MG63 (cell line): Measurements from ENCODE around the gene DGKZ. TPM values are rescaled to one million over a fixed set of nuclear protein-coding genes. Genes with fewer than 3 reads are reported as not detected.
"Not testable (repeated sequence)": the region's sequence is repeated elsewhere in the genome, so short reads cannot be mapped to it uniquely, and the experiment has no call there.

Source experiments
- DNase-seq: peaks from one replicate; pipeline ENCODE4 v3.0.0-alpha.2; 2020
- H3K27me3 ChIP-seq: fragments of 250-450 bp; sonication (Bioruptor Pico); 2 replicates; pipeline ENCODE4 v1.5.1; 2020; ENCODE audit warnings: mild to moderate bottlenecking, moderate library complexity
- H3K36me3 ChIP-seq: fragments of 250-450 bp; sonication (Bioruptor Pico); 2 replicates; pipeline ENCODE4 v1.5.1; 2020; ENCODE audit warnings: mild to moderate bottlenecking, moderate library complexity
- H3K4me3 ChIP-seq: fragments of 250-450 bp; sonication (Bioruptor Pico); 2 replicates; pipeline ENCODE4 v1.5.1; 2020; ENCODE audit warnings: mild to moderate bottlenecking, moderate library complexity
- H3K9me3 ChIP-seq: fragments of 250-450 bp; sonication (Bioruptor Pico); 2 replicates; pipeline ENCODE4 v1.5.1; 2020; ENCODE audit warnings: mild to moderate bottlenecking, moderate library complexity
- total RNA-seq: library from RNA; depleted of rRNA; stranded (reverse); fragments of >200 nt; shearing (Covaris generic); gene quantifications from 2 replicates; pipeline ENCODE4 v1.2.3, GENCODE V29; 2014; ENCODE audit warnings: low replicate concordance; rRNA removed

Gene DGKZ, protein sequence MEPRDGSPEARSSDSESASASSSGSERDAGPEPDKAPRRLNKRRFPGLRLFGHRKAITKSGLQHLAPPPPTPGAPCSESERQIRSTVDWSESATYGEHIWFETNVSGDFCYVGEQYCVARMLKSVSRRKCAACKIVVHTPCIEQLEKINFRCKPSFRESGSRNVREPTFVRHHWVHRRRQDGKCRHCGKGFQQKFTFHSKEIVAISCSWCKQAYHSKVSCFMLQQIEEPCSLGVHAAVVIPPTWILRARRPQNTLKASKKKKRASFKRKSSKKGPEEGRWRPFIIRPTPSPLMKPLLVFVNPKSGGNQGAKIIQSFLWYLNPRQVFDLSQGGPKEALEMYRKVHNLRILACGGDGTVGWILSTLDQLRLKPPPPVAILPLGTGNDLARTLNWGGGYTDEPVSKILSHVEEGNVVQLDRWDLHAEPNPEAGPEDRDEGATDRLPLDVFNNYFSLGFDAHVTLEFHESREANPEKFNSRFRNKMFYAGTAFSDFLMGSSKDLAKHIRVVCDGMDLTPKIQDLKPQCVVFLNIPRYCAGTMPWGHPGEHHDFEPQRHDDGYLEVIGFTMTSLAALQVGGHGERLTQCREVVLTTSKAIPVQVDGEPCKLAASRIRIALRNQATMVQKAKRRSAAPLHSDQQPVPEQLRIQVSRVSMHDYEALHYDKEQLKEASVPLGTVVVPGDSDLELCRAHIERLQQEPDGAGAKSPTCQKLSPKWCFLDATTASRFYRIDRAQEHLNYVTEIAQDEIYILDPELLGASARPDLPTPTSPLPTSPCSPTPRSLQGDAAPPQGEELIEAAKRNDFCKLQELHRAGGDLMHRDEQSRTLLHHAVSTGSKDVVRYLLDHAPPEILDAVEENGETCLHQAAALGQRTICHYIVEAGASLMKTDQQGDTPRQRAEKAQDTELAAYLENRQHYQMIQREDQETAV
- total RNA-seq: 33.4 and 45.4 TPM in 2 replicates

DNA sequence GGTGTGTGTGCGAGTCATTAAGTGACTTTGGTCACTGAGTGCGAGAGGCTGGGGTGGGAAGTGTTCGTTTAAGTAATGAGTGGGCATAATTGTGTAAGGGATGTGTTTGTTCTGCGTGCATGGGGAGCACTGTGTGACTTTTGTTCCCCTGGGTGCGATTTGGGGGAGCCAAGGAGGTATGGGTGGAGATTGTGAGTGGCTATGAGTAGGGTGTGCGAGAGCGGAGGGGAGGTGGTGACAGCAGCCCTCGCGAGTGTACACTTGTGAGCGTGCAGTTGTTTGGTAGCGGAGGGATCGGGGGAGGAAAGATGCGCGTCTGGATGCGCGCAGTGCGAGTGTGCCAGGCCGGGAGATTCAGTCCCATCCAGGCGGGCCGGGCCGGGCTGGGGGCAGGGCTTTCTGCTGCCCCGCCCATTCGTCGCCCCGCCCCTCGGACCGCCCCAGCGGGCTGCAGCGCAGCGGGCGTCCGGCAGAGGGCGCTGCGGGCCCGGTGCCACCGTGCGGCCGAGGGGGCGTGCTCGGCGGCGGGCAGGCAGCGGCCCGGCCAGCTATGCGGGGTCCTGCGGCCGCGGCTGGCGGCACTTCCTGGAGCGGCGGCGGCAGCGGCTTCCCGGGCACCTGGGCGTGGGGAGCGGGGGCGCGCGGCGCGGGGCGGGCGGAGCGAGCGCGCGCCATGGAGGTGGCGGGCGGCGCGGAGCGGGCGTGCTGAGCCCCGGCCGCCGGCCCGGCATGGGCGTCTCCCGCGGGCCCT lies at the start of gene DGKZ:
Gene DGKZ (plus strand): TSS at position 578 of the 751 bp plus-strand sequence. CDS start 197 bp downstream, outside the sequence.
- peak; percentile 81 for DNase-seq
- no peaks in the 10 kb centered on the region for H3K36me3 ChIP-seq
- no peaks in the 10 kb centered on the region for H3K27me3 ChIP-seq
- peak within 1 kb of the TSS; percentile 86 for H3K4me3 ChIP-seq
- no peaks in the 10 kb centered on the region for H3K9me3 ChIP-seq

DNA sequence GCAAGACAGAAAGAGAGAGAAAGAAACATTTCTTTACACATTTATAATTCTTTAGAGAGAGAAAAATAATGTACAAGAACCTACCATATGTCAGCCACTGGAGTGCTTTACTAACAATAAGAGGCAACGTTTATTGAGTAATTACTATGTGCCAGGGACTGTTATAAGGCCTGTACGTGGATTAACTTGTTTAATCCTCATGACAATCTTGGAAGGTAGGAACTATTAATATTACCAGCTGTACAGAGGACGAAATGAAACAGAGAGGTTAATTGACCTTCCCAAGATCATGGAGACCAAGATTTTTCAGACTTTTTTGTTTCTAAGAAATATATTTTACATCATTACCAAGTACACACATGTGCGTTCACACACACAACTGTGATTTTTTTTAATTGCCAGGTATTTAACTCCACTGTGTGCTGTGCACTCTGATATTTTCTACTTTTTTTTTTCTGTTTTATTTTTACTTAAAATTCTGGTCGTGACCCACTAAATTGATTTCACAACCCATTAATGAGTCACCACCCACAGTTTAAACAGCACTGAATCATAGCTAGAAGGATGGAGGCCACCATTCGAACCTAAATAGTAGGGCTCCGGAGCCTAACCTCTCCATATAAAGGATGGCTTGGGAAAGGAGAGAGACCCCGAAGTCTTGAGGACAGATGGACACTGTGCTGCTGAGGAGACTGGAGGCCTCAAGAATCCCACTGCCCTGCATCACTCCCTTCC lies 48.4 kb upstream of the DGKZ start:
- H3K4me3 ChIP-seq: no peak overlapping the region

DNA sequence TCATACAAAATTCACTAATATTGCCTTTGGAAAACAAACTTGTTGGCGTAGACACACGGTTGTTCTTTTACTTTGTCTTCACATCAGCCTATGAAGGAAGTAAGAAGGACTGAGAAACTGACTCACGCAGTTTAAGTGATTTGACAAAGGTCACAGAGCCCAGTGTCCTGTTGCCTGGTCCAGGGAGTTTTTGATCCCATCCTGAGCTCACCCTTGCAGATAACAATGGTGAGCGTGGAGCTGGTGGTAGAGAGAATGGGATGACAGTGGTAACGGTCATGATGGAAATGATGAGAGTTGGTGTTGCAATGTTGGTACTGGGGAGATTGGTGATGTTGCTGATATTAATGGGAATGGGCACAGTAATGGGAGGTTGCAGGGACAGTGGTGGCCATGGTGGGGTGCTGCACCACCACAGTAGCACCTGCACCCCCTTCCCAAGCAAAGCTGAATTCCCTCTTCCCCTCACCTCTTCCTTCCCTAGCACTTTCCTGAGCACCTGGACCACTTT lies 47.8 kb upstream of the DGKZ start:
- Histone ChIP-seq H3K4me3 (no peak overlapping the region), H3K9me3 (no peaks in the 10 kb centered on the region), H3K27me3 (no peaks in the 10 kb centered on the region), H3K36me3 (peaks cover 31% of the 10 kb centered on the region)
- DNase-seq: no peak

More for the DNA sequence above, 48.4 kb upstream of the DGKZ start:
- Histone ChIP-seq H3K9me3 (no peaks in the 10 kb centered on the region), H3K36me3 (peaks cover 38% of the 10 kb centered on the region), H3K27me3 (no peaks in the 10 kb centered on the region)
- DNase-seq: no peak

DNA sequence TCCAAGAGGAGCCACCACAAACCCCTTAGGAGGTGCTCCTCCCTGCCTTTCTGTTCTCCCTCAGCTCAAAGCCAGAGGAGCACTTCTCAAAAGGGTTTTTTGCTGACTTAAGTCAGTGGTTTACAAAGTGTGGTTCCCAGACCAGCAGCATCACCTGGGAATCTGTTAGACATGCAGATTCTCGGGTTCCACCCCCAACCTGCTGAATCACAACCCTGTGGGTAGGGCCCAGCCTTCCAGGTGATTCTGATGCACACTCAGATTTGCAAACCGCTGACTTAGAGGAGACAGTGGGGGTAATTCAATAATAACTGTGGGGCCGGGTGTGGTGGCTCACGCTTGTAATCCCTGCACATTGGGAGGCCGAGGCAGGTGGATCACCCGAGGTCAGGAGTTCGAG lies 47.0 kb upstream of the DGKZ start:
- H3K36me3 ChIP-seq: peaks cover 34% of the 10 kb centered on the region

DNA sequence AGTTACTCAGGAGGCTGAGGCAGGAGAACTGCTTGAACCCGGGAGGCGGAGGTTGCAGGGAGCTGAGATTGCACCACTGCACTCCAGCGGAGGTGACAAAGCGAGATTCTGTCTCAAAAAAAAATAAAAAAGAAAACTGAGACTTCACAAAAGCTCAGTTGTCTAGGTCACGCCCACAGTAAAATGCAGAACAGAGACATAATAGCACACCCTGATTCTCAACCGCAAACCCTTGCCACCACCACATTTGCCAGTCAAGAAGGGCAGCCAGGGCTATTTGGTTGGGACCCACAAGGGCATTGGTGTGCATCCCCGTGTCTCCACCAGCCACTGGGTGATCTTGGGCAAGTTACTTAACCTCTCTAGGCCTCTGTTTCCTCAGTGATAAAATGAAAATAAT lies 44.4 kb upstream of the DGKZ start:
- peaks cover 40% of the 10 kb centered on the region for H3K36me3 ChIP-seq
- no peaks in the 10 kb centered on the region for H3K27me3 ChIP-seq
- no peak overlapping the region for H3K4me3 ChIP-seq
- no peaks in the 10 kb centered on the region for H3K9me3 ChIP-seq
- DNase-seq: no peak

More for the DNA sequence above, 47.0 kb upstream of the DGKZ start:
- DNase-seq: no peak
- no peaks in the 10 kb centered on the region for H3K9me3 ChIP-seq
- no peak overlapping the region for H3K4me3 ChIP-seq
- no peaks in the 10 kb centered on the region for H3K27me3 ChIP-seq

DNA sequence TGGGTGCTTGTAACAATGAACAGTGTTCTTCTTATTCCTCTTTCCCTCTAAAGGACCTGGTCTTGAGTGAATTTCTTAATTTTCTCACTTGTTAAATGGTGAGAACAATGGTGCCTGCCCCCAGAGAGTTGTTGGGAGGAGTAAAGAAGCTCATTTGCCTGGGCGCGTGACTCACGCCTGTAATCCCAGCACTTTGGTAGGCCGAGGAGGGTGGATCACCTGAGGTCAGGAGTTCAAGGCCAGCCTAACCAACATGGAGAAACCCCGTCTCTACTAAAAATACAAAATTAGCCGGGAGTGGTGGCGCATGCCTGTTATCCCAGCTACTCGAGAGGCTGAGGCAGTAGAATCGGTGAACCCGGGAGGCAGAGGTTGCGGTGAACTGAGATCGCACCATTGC lies 43.2 kb upstream of the DGKZ start:
- H3K36me3 ChIP-seq: peaks cover 40% of the 10 kb centered on the region
- not testable (repeated sequence) for H3K9me3 ChIP-seq, H3K4me3 ChIP-seq, DNase-seq, H3K27me3 ChIP-seq

DNA sequence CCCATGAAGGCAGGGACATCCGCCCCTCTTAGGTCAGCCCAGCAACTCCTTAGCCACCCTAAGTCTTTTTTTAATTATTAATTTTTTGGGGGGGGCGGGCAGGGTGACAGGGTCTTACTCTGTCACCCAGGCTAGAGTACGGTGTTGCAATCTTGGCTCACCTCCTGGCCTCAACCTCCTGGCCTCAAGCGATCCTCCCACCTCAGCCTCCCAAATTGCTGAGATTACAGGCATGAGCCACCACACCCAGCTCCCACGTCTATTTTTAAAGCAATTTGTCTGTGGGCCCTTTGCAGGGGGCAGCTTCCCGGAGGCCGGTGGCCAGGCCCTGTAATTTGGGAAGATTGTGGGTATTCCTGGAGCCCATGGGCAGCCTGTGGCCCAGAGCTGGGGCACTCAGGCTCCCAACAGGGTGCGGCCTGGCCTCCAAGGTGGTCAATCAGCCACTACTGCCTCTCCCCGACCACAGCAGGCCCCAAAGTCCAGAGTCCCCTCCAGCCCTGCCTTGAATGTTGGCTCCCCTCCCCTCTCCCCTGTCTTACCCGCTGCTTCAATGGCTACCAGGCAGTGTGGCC lies 42.6 kb upstream of the DGKZ start:
- H3K4me3 ChIP-seq: no peak overlapping the region
- H3K27me3 ChIP-seq: no peaks in the 10 kb centered on the region
- H3K36me3 ChIP-seq: peaks cover 41% of the 10 kb centered on the region
- DNase-seq: no peak
- H3K9me3 ChIP-seq: no peaks in the 10 kb centered on the region

DNA sequence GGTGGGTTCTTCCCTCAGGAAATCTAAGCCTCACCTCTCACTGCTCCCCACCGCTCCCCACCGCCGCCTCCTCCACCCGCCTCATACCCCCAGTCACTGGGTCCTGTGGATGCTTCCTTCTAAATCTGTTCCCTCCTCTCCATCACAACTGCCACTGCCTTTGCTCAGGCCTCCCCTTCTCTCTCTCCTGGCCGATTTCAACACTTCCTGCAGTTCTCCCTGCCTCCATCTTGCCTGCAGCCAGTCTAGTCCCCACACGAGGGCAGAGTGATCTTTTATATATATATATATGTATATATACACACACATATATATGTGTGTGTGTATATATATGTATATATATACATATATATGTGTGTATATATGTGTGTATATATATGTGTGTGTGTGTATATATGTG lies 42.0 kb upstream of the DGKZ start:
- H3K27me3 ChIP-seq: no peaks in the 10 kb centered on the region
- DNase-seq: no peak
- H3K9me3 ChIP-seq: no peaks in the 10 kb centered on the region
- H3K4me3 ChIP-seq: no peak overlapping the region
- H3K36me3 ChIP-seq: peaks cover 41% of the 10 kb centered on the region

DNA sequence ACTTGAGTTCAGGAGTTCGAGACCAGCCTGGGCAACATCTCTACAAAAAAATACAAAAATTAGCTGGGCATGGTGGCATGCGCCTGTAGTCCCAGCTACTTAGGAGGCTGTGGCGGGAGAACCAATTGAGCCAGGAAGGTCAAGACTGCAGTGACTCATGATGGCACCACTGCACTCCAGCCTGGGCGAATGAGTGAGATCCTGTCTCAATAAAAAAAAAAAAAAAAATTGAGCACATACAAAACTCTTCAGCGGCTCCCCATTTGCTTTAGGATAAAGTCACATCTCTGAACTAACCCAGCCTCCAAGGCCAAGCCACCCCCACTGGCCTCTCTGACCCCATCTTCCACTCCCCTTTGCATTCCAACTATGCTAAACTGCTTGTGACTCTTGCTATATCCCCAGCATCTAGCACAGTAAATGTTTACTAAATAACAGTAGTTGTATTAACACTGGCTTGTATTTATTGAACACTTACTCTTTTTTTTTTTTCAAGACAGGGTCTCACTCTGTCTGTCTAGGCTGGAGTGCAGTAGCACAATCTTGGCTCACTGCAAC lies 40.9 kb upstream of the DGKZ start:
- no peaks in the 10 kb centered on the region for H3K27me3 ChIP-seq
- DNase-seq: peak; percentile 64
- H3K36me3 ChIP-seq: peaks cover 44% of the 10 kb centered on the region
- H3K4me3 ChIP-seq: no peak overlapping the region
- no peaks in the 10 kb centered on the region for H3K9me3 ChIP-seq

DNA sequence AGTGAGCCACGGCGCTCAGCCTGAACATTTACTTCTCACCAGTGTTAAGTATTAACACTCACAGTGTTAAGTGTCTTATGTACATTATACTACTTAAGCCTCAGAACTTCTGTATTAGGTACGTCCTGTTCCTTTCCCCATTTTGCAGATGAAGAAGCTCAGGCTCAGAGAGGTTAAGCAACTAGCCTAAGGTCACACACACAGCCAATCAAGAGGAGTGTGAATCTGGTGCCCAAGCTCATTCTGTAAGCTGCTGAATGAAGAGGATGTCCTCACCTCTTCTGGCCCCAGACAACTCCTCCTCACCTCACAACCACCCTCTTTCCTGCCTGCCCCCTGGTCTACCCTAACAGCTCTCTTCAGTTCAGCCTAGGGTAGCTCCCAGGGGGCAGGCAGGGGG lies 39.9 kb upstream of the DGKZ start:
- peaks cover 51% of the 10 kb centered on the region for H3K36me3 ChIP-seq
- DNase-seq: no peak

DNA sequence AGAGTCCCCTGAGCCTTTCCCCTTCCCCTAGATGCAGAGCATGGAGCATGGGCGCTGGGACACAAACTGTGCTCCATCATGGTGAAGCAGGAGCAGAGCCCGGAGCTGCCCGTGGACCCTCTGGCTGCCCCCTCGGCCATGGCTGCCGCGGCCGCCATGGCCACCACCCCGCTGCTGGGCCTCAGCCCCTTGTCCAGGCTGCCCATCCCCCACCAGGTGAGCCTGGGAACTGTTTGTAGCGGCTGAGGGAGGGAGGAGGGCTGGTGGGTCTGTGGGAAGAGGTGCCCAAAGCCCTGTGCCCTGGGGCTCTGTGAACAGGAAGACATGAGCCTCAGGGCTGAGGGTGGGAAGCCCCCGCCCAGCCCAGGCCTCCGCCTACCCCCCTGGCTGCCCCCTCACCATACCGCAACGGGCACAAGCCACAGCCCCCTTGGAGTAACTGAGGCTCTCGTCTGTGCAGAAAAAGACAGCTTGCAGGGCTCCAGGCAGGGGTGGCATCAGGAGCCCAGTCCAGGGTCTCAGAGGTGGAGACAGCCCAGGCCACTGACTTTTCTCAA lies 39.4 kb upstream of the DGKZ start:
- DNase-seq: no peak
- Histone ChIP-seq H3K9me3 (no peaks in the 10 kb centered on the region), H3K27me3 (no peaks in the 10 kb centered on the region), H3K36me3 (peaks cover 48% of the 10 kb centered on the region), H3K4me3 (no peak overlapping the region)

More for the DNA sequence above, 39.9 kb upstream of the DGKZ start:
- H3K4me3 ChIP-seq: no peak overlapping the region
- no peaks in the 10 kb centered on the region for H3K27me3 ChIP-seq
- no peaks in the 10 kb centered on the region for H3K9me3 ChIP-seq

DNA sequence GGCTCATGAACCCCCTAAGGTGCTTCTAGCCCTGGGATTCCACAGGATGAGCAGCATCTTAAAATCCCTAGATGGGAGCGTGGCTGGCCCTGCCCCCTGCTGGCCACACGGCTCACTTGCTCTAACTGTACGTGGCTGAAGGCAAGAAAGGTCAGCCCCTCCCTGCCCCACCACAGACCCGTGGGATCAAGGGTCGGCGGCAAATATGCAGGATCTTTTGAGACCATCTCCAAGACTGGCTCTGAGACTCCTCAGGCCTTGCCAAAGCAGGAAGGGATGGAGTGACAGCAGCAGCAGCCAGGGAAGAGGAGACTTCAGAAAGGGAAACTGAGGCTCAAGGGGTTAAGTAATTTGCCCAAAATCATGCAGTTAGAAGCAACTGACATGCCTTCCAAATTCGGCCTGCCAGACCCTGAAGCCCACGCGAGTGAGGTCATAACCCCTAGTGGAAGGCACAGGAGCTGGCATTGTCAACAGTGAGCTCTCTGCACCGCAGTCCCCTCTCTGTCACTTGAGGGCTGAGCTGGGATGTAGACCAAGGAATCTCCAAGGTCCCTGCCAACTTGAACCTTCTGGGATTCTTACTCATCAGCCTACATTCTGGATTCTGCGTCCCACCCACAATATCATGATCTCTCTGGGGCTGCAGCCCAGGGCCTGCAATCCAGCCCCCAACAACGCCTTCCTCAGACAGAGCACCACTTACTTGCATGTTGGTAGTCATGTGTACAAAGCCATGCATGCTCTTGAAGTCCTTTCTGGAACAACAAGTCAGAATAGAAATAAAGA lies 38.4 kb upstream of the DGKZ start:
- Histone ChIP-seq H3K36me3 (peaks cover 56% of the 10 kb centered on the region), H3K9me3 (no peaks in the 10 kb centered on the region), H3K27me3 (no peaks in the 10 kb centered on the region), H3K4me3 (no peak overlapping the region)
- peak; percentile 64 for DNase-seq

DNA sequence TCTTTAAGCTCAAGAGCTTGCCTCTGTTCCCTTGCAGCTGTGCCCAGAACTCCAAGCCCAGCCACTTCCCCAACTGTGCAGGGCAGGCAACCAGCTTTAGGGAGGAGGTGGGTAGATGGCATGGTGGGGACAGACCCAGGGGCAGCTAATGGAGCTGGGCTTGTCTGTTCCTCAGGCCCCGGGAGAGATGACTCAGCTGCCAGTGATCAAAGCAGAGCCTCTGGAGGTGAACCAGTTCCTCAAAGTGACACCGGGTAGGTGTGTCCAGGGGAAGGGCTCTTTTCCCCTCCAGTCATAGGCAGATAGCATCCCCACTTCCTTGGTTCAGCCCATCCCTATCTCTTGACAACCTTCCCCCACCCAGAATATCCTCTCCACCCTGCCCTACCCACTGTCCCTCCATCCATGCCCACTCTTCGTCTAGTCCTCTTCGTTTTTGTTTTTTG lies 37.4 kb upstream of the DGKZ start:
- Histone ChIP-seq H3K4me3 (no peak overlapping the region), H3K27me3 (no peaks in the 10 kb centered on the region), H3K36me3 (peaks cover 60% of the 10 kb centered on the region), H3K9me3 (no peaks in the 10 kb centered on the region)
- no peak for DNase-seq

DNA sequence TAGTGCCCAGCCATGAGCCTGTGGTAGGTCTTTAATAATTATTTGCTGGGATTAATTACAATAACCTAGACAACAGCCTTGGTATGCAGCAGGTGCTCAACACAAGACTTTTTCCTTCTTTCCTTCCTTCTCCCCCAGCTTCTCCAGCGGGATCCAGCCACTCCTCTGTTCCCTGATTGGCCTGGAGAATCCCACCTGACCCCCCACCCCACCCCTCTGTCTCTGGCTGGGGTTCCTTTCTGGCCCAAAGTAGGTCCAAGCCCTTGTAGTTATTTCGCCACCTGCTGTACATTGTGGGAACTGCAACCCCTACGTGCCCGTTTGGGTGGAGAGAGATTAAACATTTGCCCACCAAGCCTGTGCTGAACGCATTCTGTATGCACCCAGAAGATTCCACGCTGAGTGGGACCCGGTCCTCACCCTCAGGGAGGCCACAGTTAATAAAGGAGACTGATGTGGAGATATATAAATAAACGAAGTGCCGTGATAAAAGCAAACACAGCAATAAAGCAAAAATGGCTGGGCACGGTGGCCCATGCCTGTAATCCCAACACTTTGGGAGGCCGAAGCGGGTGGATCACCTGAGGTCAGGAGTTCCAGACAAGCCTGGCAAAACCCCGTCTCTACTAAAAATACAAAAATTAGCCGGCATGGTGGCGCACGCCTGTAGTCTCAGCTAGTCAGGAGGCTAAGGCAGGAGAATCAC lies 32.1 kb upstream of the DGKZ start:
- peak; percentile 82 for DNase-seq
- Histone ChIP-seq H3K4me3 (no peak overlapping the region), H3K9me3 (no peaks in the 10 kb centered on the region), H3K36me3 (peaks cover 73% of the 10 kb centered on the region), H3K27me3 (no peaks in the 10 kb centered on the region)
